ENCODE results near the gene RBM33.

RBM33 gene

GRCh38 chr7:155751409-155751808, 106.9 kb downstream of the RBM33 start:
- no peak for DNase-seq

GRCh38 chr7:155752756-155753445, 108.4 kb downstream of the RBM33 start:
- no peak for DNase-seq

DNA sequence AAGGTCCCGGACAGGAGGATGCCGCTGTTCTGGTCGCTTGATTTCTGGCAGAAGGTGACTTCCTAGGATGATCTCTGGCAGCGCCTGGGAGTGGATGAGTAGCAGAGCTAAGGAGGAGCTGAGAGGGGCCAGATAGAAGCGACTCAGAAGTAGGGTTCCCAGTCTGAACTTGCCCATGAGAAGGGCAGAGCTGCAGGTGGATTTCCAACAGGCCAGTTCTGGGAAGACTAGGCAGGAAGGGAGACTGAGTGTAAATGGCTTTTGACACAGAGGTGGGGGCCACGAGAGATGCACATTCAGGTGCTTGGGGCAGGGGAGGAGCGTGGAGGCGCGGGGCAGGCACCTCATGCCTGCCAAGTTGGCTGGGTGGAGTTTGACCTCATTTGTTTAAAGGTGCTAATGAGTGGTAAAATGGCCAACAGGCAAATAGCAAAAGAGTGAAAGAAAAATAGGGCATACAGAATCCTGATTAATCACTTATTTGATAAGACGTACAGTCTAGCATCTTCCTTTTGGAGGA, 109.0 kb downstream of the RBM33 start:
- DNase-seq = no peak

DNA sequence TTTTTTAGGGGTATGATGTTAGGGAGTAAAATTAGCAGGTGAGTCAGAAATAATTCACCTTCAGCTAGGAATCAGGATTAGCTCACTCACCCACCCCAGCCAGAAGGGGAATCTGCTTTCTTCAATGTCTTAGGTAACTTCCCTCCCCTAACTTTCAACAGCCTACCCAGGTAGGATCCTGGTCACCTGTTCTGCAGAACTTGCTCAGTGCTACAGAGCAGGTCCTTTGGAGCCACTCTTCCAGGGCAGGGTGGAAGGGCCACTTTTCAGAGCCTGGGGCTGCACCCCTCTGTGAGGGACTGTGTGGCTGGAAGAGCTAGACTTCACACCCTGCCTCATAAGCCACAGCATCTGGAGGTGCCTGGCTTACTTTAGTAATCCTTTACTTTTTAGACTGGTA, 109.7 kb downstream of the RBM33 start:
- DNase-seq = no peak

- DNase-seq = no peak
Measured at GRCh38 chr7:155755026-155755425, 110.6 kb downstream of the RBM33 start.

GRCh38 chr7:155756322-155756721, 111.9 kb downstream of the RBM33 start:
- no peak for DNase-seq

- DNase-seq = no peak
Measured at GRCh38 chr7:155758348-155758747, 113.9 kb downstream of the RBM33 start.

GRCh38 chr7:155759740-155760430, 115.4 kb downstream of the RBM33 start:
- no peak for DNase-seq

- DNase-seq = no peak
Measured at GRCh38 chr7:155761162-155761561, 116.7 kb downstream of the RBM33 start.

- DNase-seq = no peak
Measured at GRCh38 chr7:155762036-155762435, 117.6 kb downstream of the RBM33 start.

- no peak for DNase-seq
Measured at GRCh38 chr7:155762655-155763054, 118.2 kb downstream of the RBM33 start.

- no peak for DNase-seq
Measured at GRCh38 chr7:155763122-155763521, 118.7 kb downstream of the RBM33 start.

GRCh38 chr7:155763691-155764437, 119.4 kb downstream of the RBM33 start:
- no peak for DNase-seq

DNA sequence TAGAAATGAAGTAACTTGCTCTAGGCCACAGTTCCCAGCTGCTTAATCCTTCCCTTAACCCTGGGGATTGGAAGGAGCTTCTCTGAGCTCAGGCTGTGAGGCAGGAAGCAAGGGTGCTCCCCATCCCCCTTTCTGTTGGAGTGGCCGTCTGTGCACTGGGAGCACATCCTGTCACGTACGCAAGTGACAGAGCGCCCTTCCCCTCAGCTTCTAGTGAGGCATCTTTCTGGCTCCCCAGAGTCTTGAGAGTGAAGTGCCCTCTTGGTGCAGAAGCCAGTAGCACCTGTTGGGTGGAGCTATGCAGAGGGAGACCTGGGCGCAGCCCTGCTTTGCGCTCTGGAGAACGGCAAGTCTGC, 120.0 kb downstream of the RBM33 start:
- DNase-seq = no peak

- DNase-seq = no peak
Measured at GRCh38 chr7:155765458-155765857, 121.0 kb downstream of the RBM33 start.

GRCh38 chr7:155766386-155766785, 121.9 kb downstream of the RBM33 start:
- DNase-seq = no peak

- DNase-seq = no peak
Measured at GRCh38 chr7:155766966-155767916, 122.8 kb downstream of the RBM33 start.

DNA sequence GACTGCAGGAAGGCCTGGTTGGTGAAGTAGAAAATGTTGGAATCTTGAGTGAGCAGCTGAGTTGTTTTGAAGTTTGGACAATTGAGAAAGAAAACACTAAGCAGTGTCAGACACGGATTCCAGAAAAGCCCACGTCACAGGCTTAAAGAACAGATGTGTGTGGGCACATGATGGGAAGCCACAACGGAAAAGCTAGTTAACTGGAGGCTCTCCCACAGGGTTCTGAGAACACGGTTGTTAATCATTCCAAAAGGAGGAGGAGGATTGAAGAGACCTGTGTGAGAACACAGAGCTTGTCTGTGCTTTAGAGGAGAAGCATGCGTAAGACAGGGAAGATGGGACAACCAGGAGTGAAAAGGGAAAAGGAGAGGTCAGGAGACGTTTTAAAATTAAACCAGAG, 125.2 kb downstream of the RBM33 start:
- no peak for DNase-seq

GRCh38 chr7:155770241-155770640, 125.8 kb downstream of the RBM33 start:
- DNase-seq = no peak

DNA sequence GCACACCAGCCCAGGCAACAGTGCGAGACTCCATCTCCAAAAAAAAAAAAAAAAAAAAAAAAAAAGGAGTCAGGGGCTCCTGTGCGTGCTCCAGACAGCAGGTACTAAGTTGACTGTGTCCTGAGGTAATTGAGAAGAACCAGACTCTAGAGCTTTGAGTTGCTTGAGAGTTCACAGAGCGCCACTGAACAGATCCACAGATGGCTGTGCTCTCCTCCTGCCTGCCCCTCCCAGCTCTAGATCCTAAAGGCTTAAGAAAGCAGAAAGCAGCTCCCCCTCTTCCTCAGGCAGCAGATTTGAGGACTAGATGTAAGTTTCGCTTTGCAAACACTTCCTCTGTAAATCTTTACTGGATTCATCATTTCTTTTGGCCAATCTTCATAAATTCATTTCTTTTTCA, 129.1 kb downstream of the RBM33 start:
- DNase-seq = no peak

- no peak for DNase-seq
Measured at GRCh38 chr7:155774947-155775346, 130.5 kb downstream of the RBM33 start.

GRCh38 chr7:155775691-155776090, 131.2 kb downstream of the RBM33 start:
- DNase-seq = no peak

GRCh38 chr7:155776606-155777005, 132.1 kb downstream of the RBM33 start:
- DNase-seq = no peak
